Lung (tissue), 12 donors: ENCODE data around the gene PPARD. TPM values are rescaled to one million over a fixed set of nuclear protein-coding genes. Genes with fewer than 3 reads are reported as not detected.
"Not testable (repeated sequence)": the region's sequence is repeated elsewhere in the genome, so short reads cannot be mapped to it uniquely, and the experiment has no call there.

Source experiments
- ATAC-seq: fragments of 200-7000 bp; cut with Tn5 transposase; one replicate; pipeline ENCODE4 v1.9.1; 2020; ENCODE audit warnings: moderate number of reproducible peaks; ENCODE audit not compliant: insufficient read depth, low FRiP score
- DNase-seq, 3 donors: peaks; one replicate each; pipeline ENCODE4 v3.0.0-alpha.2; 2013 to 2017
- H3K27ac ChIP-seq, 2 donors: one replicate each; pipeline ENCODE4 v1.5.1; 2013; ENCODE audit warnings: mild to moderate bottlenecking in 2 of 2, moderate library complexity in 2 of 2, control low read depth in 1 of 2, inconsistent platforms in 1 of 2, low read depth in 1 of 2, low read length in 1 of 2
- H3K27me3 ChIP-seq, 3 donors: one replicate each; pipeline ENCODE4 v1.5.1; 2013; ENCODE audit warnings: low read length in 2 of 3; ENCODE audit not compliant: control insufficient read depth in 3 of 3, insufficient read depth in 3 of 3
- H3K36me3 ChIP-seq, 4 donors: one replicate each; pipeline ENCODE4 v1.5.1; 2013; ENCODE audit warnings: low read length in 4 of 4, mild to moderate bottlenecking in 1 of 4, moderate library complexity in 1 of 4; ENCODE audit not compliant: control insufficient read depth in 4 of 4, insufficient read depth in 4 of 4
- H3K4me1 ChIP-seq, 5 donors: one replicate each; pipeline ENCODE4 v1.5.1; 2013; ENCODE audit warnings: low read length in 5 of 5, mild to moderate bottlenecking in 2 of 5, moderate library complexity in 1 of 5; ENCODE audit not compliant: control insufficient read depth in 5 of 5, insufficient read depth in 5 of 5
- H3K4me3 ChIP-seq: one replicate; pipeline ENCODE4 v1.5.1; 2013; ENCODE audit warnings: mild to moderate bottlenecking, control low read depth, moderate library complexity
- H3K9ac ChIP-seq, 2 donors: one replicate each; pipeline ENCODE4 v1.5.1; 2013; ENCODE audit warnings: low read length in 2 of 2, control low read depth in 1 of 2; ENCODE audit not compliant: insufficient read depth in 1 of 2
- H3K9me3 ChIP-seq, 4 donors: one replicate each; pipeline ENCODE4 v1.5.1; 2013; ENCODE audit warnings: low read length in 3 of 4, mild to moderate bottlenecking in 1 of 4, moderate library complexity in 1 of 4; ENCODE audit not compliant: control insufficient read depth in 4 of 4, insufficient read depth in 3 of 4
- CTCF ChIP-seq: IDR thresholded peaks from 2 replicates; pipeline ENCODE4 v1.5.1; 2012; ENCODE audit warnings: mild to moderate bottlenecking; ENCODE audit errors: control extremely low read depth, extremely low read depth
- WGBS, 2 donors: extraction: QIAGEN DNeasy Blood & Tissue Kit; methylation state at CpG; one replicate each; pipeline ENCODE4 v1.1.7; 2013; 5-methylcytosine and 5-hydroxymethylcytosine counted together
- polyA plus RNA-seq, 2 donors: library from polyadenylated mRNA; stranded (reverse); fragments of 200-250 nt; gene quantifications; one replicate each; pipeline ENCODE4 v1.2.1, GENCODE V29; 2013
- total RNA-seq, 2 donors: library from RNA; depleted of rRNA in 1 of 2; stranded (reverse); fragments of >200 nt in 1 of 2; gene quantifications; one replicate each; pipeline ENCODE4 v1.2.1, GENCODE V29; 2014 to 2021
- donor health status: control.
- donor health status: control.
- donor health status: Bipolar disorder and iron deficiency.
- donor health status: healthy.
- donor health status: DM: yes; HTN: yes; CAD: no.

PPARD gene
- total and polyA plus RNA-seq, 4 donors, result 11.3 to 27.8 (median 24.5) TPM

GRCh38 chr6:35388030-35388429, 45.7 kb downstream of the PPARD start:
- no peak for TF ChIP-seq CTCF
- WGBS, 2 donors, result 83 to 96% methylated on average over 5 of the region's 5 CpGs
- Histone ChIP-seq H3K36me3 (peaks cover 0 to 3% (median 0%) of the 10 kb centered on the region in 4 donors), H3K27ac (no peak overlapping the region), H3K4me3 (no peak overlapping the region), H3K4me1 (peaks cover 0 to 24% (median 10%) of the 10 kb centered on the region in 5 donors), H3K9me3 (peaks cover 0 to 2% (median 0%) of the 10 kb centered on the region in 4 donors), H3K27me3 (no peaks in the 10 kb centered on the region), H3K9ac (no peak overlapping the region)
- no peak for DNase-seq
- no peak for ATAC-seq

GRCh38 chr6:35388772-35389352, 46.5 kb downstream of the PPARD start:
- Histone ChIP-seq H3K36me3 (peaks cover 0 to 4% (median 0%) of the 10 kb centered on the region in 4 donors), H3K27me3 (no peaks in the 10 kb centered on the region), H3K9ac (no peak overlapping the region), H3K4me1 (peaks cover 0 to 27% (median 10%) of the 10 kb centered on the region in 5 donors), H3K27ac (no peak overlapping the region), H3K9me3 (peaks cover 0 to 2% (median 0%) of the 10 kb centered on the region in 4 donors), H3K4me3 (no peak overlapping the region)
- TF ChIP-seq CTCF, result no peak
- no peak for ATAC-seq
- 99 to 100% methylated on average over 5 of the region's 5 CpGs for WGBS, 2 donors
- no peak for DNase-seq

DNA sequence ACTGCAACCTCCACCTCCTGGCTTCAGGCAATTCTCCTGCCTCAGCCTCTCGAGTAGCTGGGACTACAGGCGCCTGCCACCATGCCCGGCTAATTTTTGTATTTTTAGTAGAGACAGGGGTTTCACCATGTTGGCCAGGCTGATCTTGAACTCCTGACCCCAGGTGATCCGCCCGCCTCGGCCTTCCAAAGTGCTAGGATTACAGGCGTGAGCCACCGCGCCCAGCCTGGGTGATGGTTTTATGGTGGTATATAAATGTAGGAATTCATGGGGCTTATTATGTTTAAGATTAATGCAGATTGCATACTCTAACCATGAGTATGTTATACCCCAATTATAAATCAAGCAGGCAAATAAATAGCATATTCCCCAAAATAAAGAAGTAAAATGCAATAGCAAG, 47.0 kb downstream of the PPARD start:
- H3K4me1 ChIP-seq, result peaks cover 4 to 29% (median 10%) of the 10 kb centered on the region in 5 donors
- not testable (repeated sequence) for H3K9me3 ChIP-seq, H3K27ac ChIP-seq, H3K36me3 ChIP-seq, H3K9ac ChIP-seq, H3K4me3 ChIP-seq, ATAC-seq, H3K27me3 ChIP-seq, DNase-seq
- 94 to 97% methylated on average over 9 of the region's 9 CpGs for WGBS, 2 donors

GRCh38 chr6:35391240-35391968, 49.0 kb downstream of the PPARD start:
- peak overlapping the region in 1 of 2 donors; percentile 87 for H3K27ac ChIP-seq
- no peak for ATAC-seq
- peaks cover 4 to 27% (median 6%) of the 10 kb centered on the region in 5 donors for H3K4me1 ChIP-seq
- TF ChIP-seq CTCF, result no peak
- H3K4me3 ChIP-seq, result no peak overlapping the region
- H3K9me3 ChIP-seq, result peaks cover 0 to 2% (median 0%) of the 10 kb centered on the region in 4 donors
- 71 to 72% methylated on average over 7 of the region's 7 CpGs for WGBS, 2 donors
- no peak overlapping the region for H3K9ac ChIP-seq
- H3K36me3 ChIP-seq, result peaks cover 0 to 4% (median 0%) of the 10 kb centered on the region in 4 donors
- peak in 1 of 3 donors; percentile 27 for DNase-seq
- H3K27me3 ChIP-seq, result no peaks in the 10 kb centered on the region
